T-cell (primary cell): ENCODE data around the gene ISOC2. TPM values are rescaled to one million over a fixed set of nuclear protein-coding genes. Genes with fewer than 3 reads are reported as not detected.

Experiments
- ATAC-seq, 4 experiments: fragments of 200-7000 bp in 3 of 4; fragments of 150-1000 bp in 1 of 4; cut with Tn5 transposase; replicated peaks in 1 of 4; 1 replicate in 3 of 4; 2 replicates in 1 of 4; pipeline ENCODE4 v1.10.0; 2021; ENCODE audit warnings: moderate library complexity in 3 of 4, mild to moderate bottlenecking in 2 of 4, moderate number of reproducible peaks in 1 of 4
- CTCF ChIA-PET, 2 donors: fragments of 300-600 bp; sonication (Branson Sonifier 250); formaldehyde crosslinking; loops; one replicate each; lab custom pipeline; 2022; ENCODE audit warnings: antibody characterized with exemption in 2 of 2; lab: Charles Lee
- POLR2A ChIA-PET, 2 donors: fragments of 300-600 bp; sonication (Branson Sonifier 250); formaldehyde crosslinking; loops; one replicate each; lab custom pipeline; 2022; ENCODE audit warnings: antibody characterized with exemption in 2 of 2; lab: Charles Lee
- DNase-seq, 35 experiments: peaks; one replicate each; pipeline versions ENCODE4 v3.0.0 to v3.0.0-alpha.2; 2013 to 2023
- H3K27ac ChIP-seq: one replicate; pipeline ENCODE4 v1.5.1; 2013; ENCODE audit warnings: low read length
- H3K27me3 ChIP-seq, 2 experiments: replicated peaks in 1 of 2; 1 replicate in 1 of 2; 2 replicates in 1 of 2; pipeline versions ENCODE4 v1.6.1 to v1.7.0; 2013; ENCODE audit warnings: low read length in 1 of 2, mixed read lengths in 1 of 2; ENCODE audit not compliant: control insufficient read depth in 2 of 2, insufficient read depth in 2 of 2; ENCODE audit errors: extremely low read depth in 1 of 2
- H3K36me3 ChIP-seq, 2 donors: 1 replicate in 1 of 2; 2 replicates in 1 of 2; pipeline versions ENCODE4 v1.6.1 to v1.7.0; 2013; ENCODE audit warnings: low read length in 1 of 2; ENCODE audit not compliant: control insufficient read depth in 2 of 2, insufficient read depth in 1 of 2; ENCODE audit errors: extremely low read depth in 1 of 2
- H3K4me1 ChIP-seq, 2 experiments: 1 replicate in 1 of 2; 2 replicates in 1 of 2; pipeline versions ENCODE4 v1.6.1 to v1.7.0; 2013; ENCODE audit warnings: low read length in 2 of 2, mixed read lengths in 1 of 2; ENCODE audit not compliant: insufficient read depth in 2 of 2, control insufficient read depth in 1 of 2; ENCODE audit errors: extremely low read depth in 1 of 2
- H3K4me3 ChIP-seq, 2 donors: 1 replicate in 1 of 2; 2 replicates in 1 of 2; pipeline versions ENCODE4 v1.5.1 to v1.7.0; 2013; ENCODE audit warnings: mild to moderate bottlenecking in 2 of 2, low read length in 1 of 2, moderate library complexity in 1 of 2; ENCODE audit not compliant: control insufficient read depth in 1 of 2; ENCODE audit errors: extremely low read depth in 1 of 2
- H3K9me3 ChIP-seq: 2 replicates; pipeline ENCODE4 v1.7.0; 2013
- H3K27ac Mint-ChIP-seq, 2 donors: one replicate each; pipeline ENCODE4 v1.8.0; 2020 to 2021; ENCODE audit warnings: mild to moderate bottlenecking in 2 of 2, mixed read lengths in 2 of 2
- H3K27me3 Mint-ChIP-seq, 2 donors: one replicate each; pipeline ENCODE4 v1.8.0; 2021 to 2022; ENCODE audit warnings: mixed read lengths in 2 of 2
- H3K36me3 Mint-ChIP-seq: one replicate; pipeline ENCODE4 v1.8.0; 2021; ENCODE audit warnings: mixed read lengths
- H3K4me1 Mint-ChIP-seq, 3 donors: one replicate each; pipeline ENCODE4 v1.8.0; 2020 to 2022; ENCODE audit warnings: mixed read lengths in 3 of 3, mild to moderate bottlenecking in 1 of 3
- H3K4me3 Mint-ChIP-seq, 3 donors: one replicate each; pipeline ENCODE4 v1.8.0; 2020 to 2022; ENCODE audit warnings: mild to moderate bottlenecking in 3 of 3, mixed read lengths in 3 of 3, moderate library complexity in 3 of 3
- H3K9me3 Mint-ChIP-seq, 3 donors: one replicate each; pipeline ENCODE4 v1.8.0; 2020 to 2022; ENCODE audit warnings: mixed read lengths in 3 of 3
- WGBS: methylation state at CpG from one replicate; pipeline ENCODE4 v1.1.5; 2013; ENCODE audit warnings: missing lambda C conversion rate; ENCODE audit not compliant: insufficient coverage; 5-methylcytosine and 5-hydroxymethylcytosine counted together
- total RNA-seq, 35 experiments: library from RNA in 6 of 35; stranded (reverse) in 6 of 35; fragments of 120-200 nt in 1 of 35; gene quantifications; one replicate each; pipeline versions ENCODE4 v1.2.1 to v1.2.4 and lab custom pipeline; 2013 to 2026

The ISOC2 gene
- total RNA-seq, 5 donors from 2014 or later (not counting 1 experiment from before 2014, with no cell fraction given) = 6.8 to 18.9 (median 14.7) TPM

- Histone ChIP-seq H3K4me1 (peaks cover 5 to 25% of the 10 kb centered on the region in 2 experiments), H3K9me3 (no peaks in the 10 kb centered on the region), H3K36me3 (no peaks in the 10 kb centered on the region), H3K27ac (no peak overlapping the region), H3K4me3 (no peak overlapping the region), H3K27me3 (peaks cover 0 to 56% of the 10 kb centered on the region in 2 experiments)
- no peak for DNase-seq
- peaks cover 11% of the 10 kb centered on the region for H3K36me3 Mint-ChIP-seq
- peaks cover 11 to 25% (median 20%) of the 10 kb centered on the region in 3 donors for H3K4me1 Mint-ChIP-seq
- H3K27ac Mint-ChIP-seq = no peak overlapping the region
- ChIA-PET POLR2A (no interaction called here), CTCF (interaction anchor here (0.6 to 1.2 kb wide), 5 partner anchors 13 to 333 kb away, joined by 3 to 5 read pairs (median 4); no protein-coding TSS in a partner anchor)
- peaks cover 21 to 25% of the 10 kb centered on the region in 2 donors for H3K27me3 Mint-ChIP-seq
- ATAC-seq = no peak
- 97% methylated on average over 10 of the region's 12 CpGs for WGBS
- H3K4me3 Mint-ChIP-seq = peak overlapping the region in 2 of 3 donors; percentile 13 to 72
- no peaks in the 10 kb centered on the region for H3K9me3 Mint-ChIP-seq
These were observed 7.8 kb downstream of the ISOC2 start for GRCh38 chr19:55453511-55454260.

- H3K9me3 Mint-ChIP-seq = no peaks in the 10 kb centered on the region
- no peak overlapping the region for H3K27ac Mint-ChIP-seq
- H3K27me3 Mint-ChIP-seq = peaks cover 21 to 25% of the 10 kb centered on the region in 2 donors
- H3K4me1 Mint-ChIP-seq = peaks cover 11 to 25% (median 20%) of the 10 kb centered on the region in 3 donors
- peak in 12 of 35 experiments; percentile 25 to 60 (median 36) for DNase-seq
- H3K4me1 ChIP-seq = peaks cover 5 to 25% of the 10 kb centered on the region in 2 experiments
- no peak overlapping the region for H3K4me3 ChIP-seq
- H3K4me3 Mint-ChIP-seq = peak overlapping the region in 2 of 3 donors; percentile 13 to 72
- WGBS = 24% methylated on average over 26 of the region's 34 CpGs
- peaks cover 0 to 56% of the 10 kb centered on the region in 2 experiments for H3K27me3 ChIP-seq
- H3K9me3 ChIP-seq = no peaks in the 10 kb centered on the region
- ATAC-seq = peak in 3 of 4 experiments; percentile 36 to 73 (median 38)
- ChIA-PET POLR2A (interaction anchor here in 1 of 2 donors (0.6 kb wide), 1 partner anchor 146 kb away, joined by 5 read pairs; the partner anchor contains the start of gene FIZ1), CTCF (interaction anchor here (0.6 to 1.2 kb wide), 4 partner anchors 13 to 332 kb away, joined by 3 to 4 read pairs (median 4); no protein-coding TSS in a partner anchor)
- H3K36me3 ChIP-seq = no peaks in the 10 kb centered on the region
- H3K27ac ChIP-seq = no peak overlapping the region
- H3K36me3 Mint-ChIP-seq = peaks cover 11% of the 10 kb centered on the region
These were observed 8.6 kb downstream of the ISOC2 start for GRCh38 chr19:55452749-55453346.

DNA sequence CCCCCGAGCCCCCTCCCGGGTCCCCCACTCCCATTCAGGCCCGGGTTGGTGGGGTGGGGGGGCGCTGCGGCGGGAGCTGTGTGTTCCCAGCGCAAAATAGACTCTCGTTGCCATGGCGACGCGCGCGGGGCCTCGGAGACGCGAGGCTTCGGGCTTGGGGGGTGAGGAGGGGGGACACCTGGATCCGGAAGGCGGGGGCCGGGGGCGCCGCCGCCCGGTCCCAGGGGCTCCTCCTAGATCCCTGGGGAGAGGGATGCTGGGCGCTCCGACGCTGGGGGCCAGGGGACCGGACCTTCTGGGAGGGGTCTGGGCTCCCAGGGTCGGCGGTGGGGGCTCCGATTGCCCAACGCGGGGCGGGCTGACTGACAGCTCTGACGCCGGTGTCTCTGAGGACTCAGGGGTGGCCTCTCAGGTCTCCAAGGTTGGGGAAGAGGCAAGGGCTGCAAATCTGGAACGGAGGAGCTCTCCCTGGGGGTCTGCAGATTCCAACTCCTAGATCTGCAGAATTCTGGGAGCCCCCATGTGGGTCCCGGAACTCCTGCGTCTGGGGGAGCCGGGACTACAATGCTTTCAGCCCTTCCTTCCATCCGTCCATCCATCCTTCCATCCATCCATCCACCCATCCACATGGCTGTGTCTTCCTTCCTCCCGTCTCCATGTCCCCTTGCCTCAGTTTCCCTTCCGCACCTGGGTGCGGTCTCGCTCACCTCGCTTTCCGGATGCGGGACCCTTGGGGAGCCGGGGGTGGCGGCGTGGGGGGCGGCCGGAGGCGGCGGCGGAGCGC is 9.3 kb downstream of the ISOC2 start:
- ATAC-seq = peak in 1 of 4 experiments; percentile 38
- peaks cover 21 to 25% of the 10 kb centered on the region in 2 donors for H3K27me3 Mint-ChIP-seq
- H3K27ac Mint-ChIP-seq = no peak overlapping the region
- Histone ChIP-seq H3K27me3 (peaks cover 0 to 63% of the 10 kb centered on the region in 2 experiments), H3K36me3 (no peaks in the 10 kb centered on the region), H3K9me3 (no peaks in the 10 kb centered on the region), H3K4me3 (peak overlapping the region in 1 of 2 donors; percentile 49), H3K4me1 (peaks cover 5 to 25% of the 10 kb centered on the region in 2 experiments), H3K27ac (no peak overlapping the region)
- ChIA-PET POLR2A (interaction anchor here in 1 of 2 donors (0.6 kb wide), 1 partner anchor 147 kb away, joined by 5 read pairs; the partner anchor contains the start of gene FIZ1), CTCF (no interaction called here)
- WGBS = 2% methylated on average over 44 of the region's 57 CpGs
- peak overlapping the region in 2 of 3 donors; percentile 28 to 72 for H3K4me3 Mint-ChIP-seq
- H3K9me3 Mint-ChIP-seq = no peaks in the 10 kb centered on the region
- H3K36me3 Mint-ChIP-seq = peaks cover 11% of the 10 kb centered on the region
- DNase-seq = peak in 11 of 35 experiments; percentile 19 to 62 (median 37)
- peaks cover 11 to 25% (median 20%) of the 10 kb centered on the region in 3 donors for H3K4me1 Mint-ChIP-seq

- Mint-ChIP-seq H3K27ac (no peak overlapping the region), H3K9me3 (no peaks in the 10 kb centered on the region), H3K36me3 (peaks cover 7% of the 10 kb centered on the region), H3K4me1 (peaks cover 11 to 25% (median 20%) of the 10 kb centered on the region in 3 donors), H3K27me3 (peaks cover 21 to 25% of the 10 kb centered on the region in 2 donors), H3K4me3 (peak overlapping the region; percentile 50 to 72 (median 56))
- DNase-seq (peak in 5 of 35 experiments; percentile 14 to 53 (median 32)), ATAC-seq (peak in 3 of 4 experiments; percentile 24 to 63 (median 31))
- peaks cover 5 to 25% of the 10 kb centered on the region in 2 experiments for H3K4me1 ChIP-seq
- CTCF ChIA-PET = no interaction called here
- H3K27me3 ChIP-seq = peaks cover 0 to 71% of the 10 kb centered on the region in 2 experiments
- no peaks in the 10 kb centered on the region for H3K36me3 ChIP-seq
- peak overlapping the region; percentile 15 to 48 for H3K4me3 ChIP-seq
- no peaks in the 10 kb centered on the region for H3K9me3 ChIP-seq
- 2% methylated on average over 67 of the region's 80 CpGs for WGBS
- POLR2A ChIA-PET = no interaction called here
- H3K27ac ChIP-seq = no peak overlapping the region
These were observed 10.1 kb downstream of the ISOC2 start for GRCh38 chr19:55451163-55451964.

GRCh38 chr19:55449469-55449868 is 12.0 kb downstream of the ISOC2 start:
- peaks cover 3 to 85% of the 10 kb centered on the region in 2 experiments for H3K27me3 ChIP-seq
- Mint-ChIP-seq H3K4me3 (no peak overlapping the region), H3K27me3 (peaks cover 28 to 37% of the 10 kb centered on the region in 2 donors), H3K36me3 (peaks cover 3% of the 10 kb centered on the region), H3K9me3 (no peaks in the 10 kb centered on the region), H3K4me1 (peaks cover 11 to 25% (median 20%) of the 10 kb centered on the region in 3 donors), H3K27ac (no peak overlapping the region)
- no peak overlapping the region for H3K27ac ChIP-seq
- CTCF ChIA-PET = no interaction called here
- H3K9me3 ChIP-seq = no peaks in the 10 kb centered on the region
- 27% methylated on average over 3 of the region's 16 CpGs for WGBS
- no peak overlapping the region for H3K4me3 ChIP-seq
- no peaks in the 10 kb centered on the region for H3K36me3 ChIP-seq
- peaks cover 5 to 25% of the 10 kb centered on the region in 2 experiments for H3K4me1 ChIP-seq
- POLR2A ChIA-PET = no interaction called here
- ATAC-seq (no peak), DNase-seq (no peak)
